Heart left ventricle (tissue), 13 donors: ENCODE measurements around the gene NPVF.

Source experiments
- POLR2A ChIP-seq, 2 donors: fragments of 450-650 bp; IDR thresholded peaks; one replicate each; pipeline ENCODE4 v1.6.1; 2017; ENCODE audit warnings: antibody characterized with exemption in 2 of 2, mild to moderate bottlenecking in 2 of 2, moderate library complexity in 2 of 2
- TF ChIP-seq, protein P1 (sequence below), 12 donors: fragments of 200-600 bp; sonication (generic) in 4 of 12; IDR thresholded peaks; one replicate each; pipeline versions ENCODE4 v1.5.0 to v1.8.0; 2018 to 2022; ENCODE audit warnings: antibody characterized with exemption in 12 of 12, mild to moderate bottlenecking in 5 of 12
- donor health status: ischemic (EF 13 %, LVEDD 7.1; RV severe dilation, severe dysfunction).
- donor health status: DM: no; HTN: yes; CAD: no.
- donor health status: DM: no; HTN: no; CAD: no.
- donor health status: ischemic (EF 25% LVEDD 6.9; RV normal size, moderate dysfunction).
- donor health status: ischemic (EF 25% LVEDD 5.7; RV mildly dilated, moderate dysfunction).
- donor health status: ischemic (EF 35%, LVEDD 5.7; RV mildly dilated, moderate dysfunction).
- donor health status: nonischemic (EF 11% LVEDD 7.7; RV severe dilation, severe dysfunction).
- donor health status: DM: yes; HTN: yes; CAD: no.
- donor health status: PGD.
- donor health status: ischemic (EF 29% LVEDD 5.4; RV normal size, mild dysfunction).
- donor health status: nonischemic (EF 23%, LVEDD 6.1; RV moderate dilation, normal function).

DNA sequence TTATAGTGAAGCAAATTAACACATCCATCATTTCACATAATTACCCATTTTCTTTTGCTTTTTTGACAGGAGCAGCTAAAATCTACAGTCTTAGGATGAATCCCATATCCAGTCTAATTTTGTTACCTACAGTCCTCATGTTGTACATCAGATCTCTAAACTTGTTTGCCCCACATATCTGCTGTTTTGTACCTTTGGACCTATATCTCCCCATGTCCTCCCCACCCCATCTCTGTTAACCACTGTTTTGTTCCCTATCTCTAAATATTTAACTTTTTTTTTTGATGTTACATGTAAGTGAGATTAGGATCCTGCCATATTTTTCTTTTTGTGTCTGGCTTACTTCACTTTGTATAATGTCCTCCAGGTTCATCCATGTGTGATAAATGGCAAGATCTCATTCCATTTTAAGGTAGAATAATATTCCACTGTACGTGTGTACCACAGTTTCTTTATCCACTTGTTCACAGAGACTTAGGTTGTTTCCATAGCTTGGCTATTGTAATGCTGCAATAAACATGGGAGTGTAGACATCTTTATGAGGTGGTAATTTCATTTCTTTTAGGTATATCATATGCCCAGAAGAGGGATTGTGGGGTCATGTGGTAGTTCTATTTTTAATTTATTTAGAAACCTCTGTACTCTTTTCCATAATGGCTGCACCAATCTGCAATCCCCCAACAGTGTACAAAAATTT lies 19.6 kb downstream of the NPVF start:
- TF ChIP-seq, protein P1, sequence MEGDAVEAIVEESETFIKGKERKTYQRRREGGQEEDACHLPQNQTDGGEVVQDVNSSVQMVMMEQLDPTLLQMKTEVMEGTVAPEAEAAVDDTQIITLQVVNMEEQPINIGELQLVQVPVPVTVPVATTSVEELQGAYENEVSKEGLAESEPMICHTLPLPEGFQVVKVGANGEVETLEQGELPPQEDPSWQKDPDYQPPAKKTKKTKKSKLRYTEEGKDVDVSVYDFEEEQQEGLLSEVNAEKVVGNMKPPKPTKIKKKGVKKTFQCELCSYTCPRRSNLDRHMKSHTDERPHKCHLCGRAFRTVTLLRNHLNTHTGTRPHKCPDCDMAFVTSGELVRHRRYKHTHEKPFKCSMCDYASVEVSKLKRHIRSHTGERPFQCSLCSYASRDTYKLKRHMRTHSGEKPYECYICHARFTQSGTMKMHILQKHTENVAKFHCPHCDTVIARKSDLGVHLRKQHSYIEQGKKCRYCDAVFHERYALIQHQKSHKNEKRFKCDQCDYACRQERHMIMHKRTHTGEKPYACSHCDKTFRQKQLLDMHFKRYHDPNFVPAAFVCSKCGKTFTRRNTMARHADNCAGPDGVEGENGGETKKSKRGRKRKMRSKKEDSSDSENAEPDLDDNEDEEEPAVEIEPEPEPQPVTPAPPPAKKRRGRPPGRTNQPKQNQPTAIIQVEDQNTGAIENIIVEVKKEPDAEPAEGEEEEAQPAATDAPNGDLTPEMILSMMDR (IDR thresholded peaks at IDR 0.05), result no peak
- no peak for TF ChIP-seq POLR2A (IDR thresholded peaks at IDR 0.05)
